ENCODE results near the gene C14orf132.

Gene C14orf132

GRCh38 chr14:96082420-96083300, 43.5 kb downstream of the C14orf132 start:
- Histone ChIP-seq H3K27ac (ENCODE audit: low read depth, low read length) (no peak overlapping the region), H3K36me3 (ENCODE audit: control insufficient read depth in 1 of 2, insufficient read depth in 2 of 2, low read length in 2 of 2) (peaks cover 0 to 3% of the 10 kb centered on the region in 2 donors)

GRCh38 chr14:96083667-96084320, 44.6 kb downstream of the C14orf132 start:
- Histone ChIP-seq H3K27ac (ENCODE audit: low read depth, low read length) (no peak overlapping the region), H3K27me3 (ENCODE audit: control insufficient read depth in 1 of 2, insufficient read depth in 2 of 2, low read length in 2 of 2) (no peaks in the 10 kb centered on the region), H3K9me3 (ENCODE audit: control insufficient read depth in 1 of 2, low read length in 2 of 2) (no peaks in the 10 kb centered on the region), H3K9ac (ENCODE audit: low read depth in 1 of 2, low read length in 2 of 2) (no peak overlapping the region), H3K4me1 (ENCODE audit: control insufficient read depth in 1 of 2, insufficient read depth in 2 of 2, low read length in 2 of 2) (no peaks in the 10 kb centered on the region), H3K36me3 (ENCODE audit: control insufficient read depth in 1 of 2, insufficient read depth in 2 of 2, low read length in 2 of 2) (peaks cover 0 to 3% of the 10 kb centered on the region in 2 donors), H3K4me3 (ENCODE audit: low read depth in 1 of 2, low read length in 2 of 2) (no peak overlapping the region)

More at GRCh38 chr14:96082420-96083300, 43.5 kb downstream of the C14orf132 start:
- peaks cover 0 to 4% of the 10 kb centered on the region in 2 donors for H3K27me3 ChIP-seq (ENCODE audit: control insufficient read depth in 1 of 2, insufficient read depth in 2 of 2, low read length in 2 of 2)
- no peak overlapping the region for H3K4me3 ChIP-seq (ENCODE audit: low read depth in 1 of 2, low read length in 2 of 2)
- no peak overlapping the region for H3K9ac ChIP-seq (ENCODE audit: low read depth in 1 of 2, low read length in 2 of 2)
- H3K9me3 ChIP-seq (ENCODE audit: control insufficient read depth in 1 of 2, low read length in 2 of 2) = no peaks in the 10 kb centered on the region
- no peaks in the 10 kb centered on the region for H3K4me1 ChIP-seq (ENCODE audit: control insufficient read depth in 1 of 2, insufficient read depth in 2 of 2, low read length in 2 of 2)

- no peak overlapping the region for H3K27ac ChIP-seq (ENCODE audit: low read depth, low read length)
- H3K9ac ChIP-seq (ENCODE audit: low read depth in 1 of 2, low read length in 2 of 2) = no peak overlapping the region
- H3K27me3 ChIP-seq (ENCODE audit: control insufficient read depth in 1 of 2, insufficient read depth in 2 of 2, low read length in 2 of 2) = no peaks in the 10 kb centered on the region
Measured at GRCh38 chr14:96084796-96085195, 45.6 kb downstream of the C14orf132 start.

GRCh38 chr14:96085369-96085768, 46.2 kb downstream of the C14orf132 start:
- Histone ChIP-seq H3K27me3 (ENCODE audit: control insufficient read depth in 1 of 2, insufficient read depth in 2 of 2, low read length in 2 of 2) (no peaks in the 10 kb centered on the region), H3K9ac (ENCODE audit: low read depth in 1 of 2, low read length in 2 of 2) (no peak overlapping the region), H3K4me1 (ENCODE audit: control insufficient read depth in 1 of 2, insufficient read depth in 2 of 2, low read length in 2 of 2) (no peaks in the 10 kb centered on the region), H3K4me3 (ENCODE audit: low read depth in 1 of 2, low read length in 2 of 2) (no peak overlapping the region), H3K9me3 (ENCODE audit: control insufficient read depth in 1 of 2, low read length in 2 of 2) (no peaks in the 10 kb centered on the region), H3K27ac (ENCODE audit: low read depth, low read length) (no peak overlapping the region), H3K36me3 (ENCODE audit: control insufficient read depth in 1 of 2, insufficient read depth in 2 of 2, low read length in 2 of 2) (peaks cover 0 to 3% of the 10 kb centered on the region in 2 donors)

More at GRCh38 chr14:96084796-96085195, 45.6 kb downstream of the C14orf132 start:
- H3K36me3 ChIP-seq (ENCODE audit: control insufficient read depth in 1 of 2, insufficient read depth in 2 of 2, low read length in 2 of 2) = peaks cover 0 to 3% of the 10 kb centered on the region in 2 donors
- H3K9me3 ChIP-seq (ENCODE audit: control insufficient read depth in 1 of 2, low read length in 2 of 2) = no peaks in the 10 kb centered on the region
- H3K4me1 ChIP-seq (ENCODE audit: control insufficient read depth in 1 of 2, insufficient read depth in 2 of 2, low read length in 2 of 2) = no peaks in the 10 kb centered on the region
- H3K4me3 ChIP-seq (ENCODE audit: low read depth in 1 of 2, low read length in 2 of 2) = no peak overlapping the region

GRCh38 chr14:96086032-96086431, 46.9 kb downstream of the C14orf132 start:
- Histone ChIP-seq H3K9me3 (ENCODE audit: control insufficient read depth in 1 of 2, low read length in 2 of 2) (no peaks in the 10 kb centered on the region), H3K27me3 (ENCODE audit: control insufficient read depth in 1 of 2, insufficient read depth in 2 of 2, low read length in 2 of 2) (no peaks in the 10 kb centered on the region), H3K9ac (ENCODE audit: low read depth in 1 of 2, low read length in 2 of 2) (no peak overlapping the region), H3K27ac (ENCODE audit: low read depth, low read length) (no peak overlapping the region), H3K4me3 (ENCODE audit: low read depth in 1 of 2, low read length in 2 of 2) (no peak overlapping the region), H3K36me3 (ENCODE audit: control insufficient read depth in 1 of 2, insufficient read depth in 2 of 2, low read length in 2 of 2) (peaks cover 0 to 3% of the 10 kb centered on the region in 2 donors), H3K4me1 (ENCODE audit: control insufficient read depth in 1 of 2, insufficient read depth in 2 of 2, low read length in 2 of 2) (peaks cover 0 to 4% of the 10 kb centered on the region in 2 donors)

- H3K4me3 ChIP-seq (ENCODE audit: low read depth in 1 of 2, low read length in 2 of 2) = no peak overlapping the region
- H3K27me3 ChIP-seq (ENCODE audit: control insufficient read depth in 1 of 2, insufficient read depth in 2 of 2, low read length in 2 of 2) = no peaks in the 10 kb centered on the region
- H3K27ac ChIP-seq (ENCODE audit: low read depth, low read length) = no peak overlapping the region
- H3K4me1 ChIP-seq (ENCODE audit: control insufficient read depth in 1 of 2, insufficient read depth in 2 of 2, low read length in 2 of 2) = peaks cover 0 to 8% of the 10 kb centered on the region in 2 donors
- no peaks in the 10 kb centered on the region for H3K9me3 ChIP-seq (ENCODE audit: control insufficient read depth in 1 of 2, low read length in 2 of 2)
- H3K9ac ChIP-seq (ENCODE audit: low read depth in 1 of 2, low read length in 2 of 2) = no peak overlapping the region
- H3K36me3 ChIP-seq (ENCODE audit: control insufficient read depth in 1 of 2, insufficient read depth in 2 of 2, low read length in 2 of 2) = peaks cover 0 to 3% of the 10 kb centered on the region in 2 donors
Measured at GRCh38 chr14:96086574-96087077, 47.5 kb downstream of the C14orf132 start.

- Histone ChIP-seq H3K4me1 (ENCODE audit: control insufficient read depth in 1 of 2, insufficient read depth in 2 of 2, low read length in 2 of 2) (peaks cover 0 to 8% of the 10 kb centered on the region in 2 donors), H3K27me3 (ENCODE audit: control insufficient read depth in 1 of 2, insufficient read depth in 2 of 2, low read length in 2 of 2) (no peaks in the 10 kb centered on the region), H3K9me3 (ENCODE audit: control insufficient read depth in 1 of 2, low read length in 2 of 2) (no peaks in the 10 kb centered on the region), H3K36me3 (ENCODE audit: control insufficient read depth in 1 of 2, insufficient read depth in 2 of 2, low read length in 2 of 2) (peaks cover 0 to 3% of the 10 kb centered on the region in 2 donors), H3K27ac (ENCODE audit: low read depth, low read length) (no peak overlapping the region), H3K9ac (ENCODE audit: low read depth in 1 of 2, low read length in 2 of 2) (no peak overlapping the region), H3K4me3 (ENCODE audit: low read depth in 1 of 2, low read length in 2 of 2) (no peak overlapping the region)
Measured at GRCh38 chr14:96088074-96088473, 48.9 kb downstream of the C14orf132 start.

GRCh38 chr14:96088481-96088880, 49.3 kb downstream of the C14orf132 start:
- Histone ChIP-seq H3K36me3 (ENCODE audit: control insufficient read depth in 1 of 2, insufficient read depth in 2 of 2, low read length in 2 of 2) (peaks cover 0 to 3% of the 10 kb centered on the region in 2 donors), H3K9me3 (ENCODE audit: control insufficient read depth in 1 of 2, low read length in 2 of 2) (no peaks in the 10 kb centered on the region), H3K4me1 (ENCODE audit: control insufficient read depth in 1 of 2, insufficient read depth in 2 of 2, low read length in 2 of 2) (peaks cover 0 to 8% of the 10 kb centered on the region in 2 donors), H3K9ac (ENCODE audit: low read depth in 1 of 2, low read length in 2 of 2) (no peak overlapping the region), H3K27ac (ENCODE audit: low read depth, low read length) (no peak overlapping the region), H3K27me3 (ENCODE audit: control insufficient read depth in 1 of 2, insufficient read depth in 2 of 2, low read length in 2 of 2) (no peaks in the 10 kb centered on the region), H3K4me3 (ENCODE audit: low read depth in 1 of 2, low read length in 2 of 2) (no peak overlapping the region)

- Histone ChIP-seq H3K27me3 (ENCODE audit: control insufficient read depth in 1 of 2, insufficient read depth in 2 of 2, low read length in 2 of 2) (no peaks in the 10 kb centered on the region), H3K9me3 (ENCODE audit: control insufficient read depth in 1 of 2, low read length in 2 of 2) (no peaks in the 10 kb centered on the region), H3K4me3 (ENCODE audit: low read depth in 1 of 2, low read length in 2 of 2) (no peak overlapping the region), H3K27ac (ENCODE audit: low read depth, low read length) (no peak overlapping the region), H3K4me1 (ENCODE audit: control insufficient read depth in 1 of 2, insufficient read depth in 2 of 2, low read length in 2 of 2) (peaks cover 0 to 8% of the 10 kb centered on the region in 2 donors), H3K9ac (ENCODE audit: low read depth in 1 of 2, low read length in 2 of 2) (no peak overlapping the region), H3K36me3 (ENCODE audit: control insufficient read depth in 1 of 2, insufficient read depth in 2 of 2, low read length in 2 of 2) (peaks cover 0 to 3% of the 10 kb centered on the region in 2 donors)
Measured at GRCh38 chr14:96088911-96089310, 49.7 kb downstream of the C14orf132 start.

- Histone ChIP-seq H3K4me1 (ENCODE audit: control insufficient read depth in 1 of 2, insufficient read depth in 2 of 2, low read length in 2 of 2) (peaks cover 0 to 8% of the 10 kb centered on the region in 2 donors), H3K36me3 (ENCODE audit: control insufficient read depth in 1 of 2, insufficient read depth in 2 of 2, low read length in 2 of 2) (peaks cover 0 to 3% of the 10 kb centered on the region in 2 donors), H3K27me3 (ENCODE audit: control insufficient read depth in 1 of 2, insufficient read depth in 2 of 2, low read length in 2 of 2) (no peaks in the 10 kb centered on the region), H3K9ac (ENCODE audit: low read depth in 1 of 2, low read length in 2 of 2) (no peak overlapping the region), H3K4me3 (ENCODE audit: low read depth in 1 of 2, low read length in 2 of 2) (no peak overlapping the region), H3K9me3 (ENCODE audit: control insufficient read depth in 1 of 2, low read length in 2 of 2) (no peaks in the 10 kb centered on the region), H3K27ac (ENCODE audit: low read depth, low read length) (no peak overlapping the region)
Measured at GRCh38 chr14:96089401-96089800, 50.2 kb downstream of the C14orf132 start.
